Brain microvascular endothelial cell (primary cell): Measurements from ENCODE around the gene APPBP2.

ENCODE experiments used
- DNase-seq: peaks from one replicate; pipeline ENCODE4 v3.0.0-alpha.2; 2020
- H3K27ac ChIP-seq: fragments of 250-450 bp; sonication (Bioruptor Pico); 2 replicates; pipeline ENCODE4 v1.5.1; 2020; ENCODE audit warnings: mild to moderate bottlenecking, moderate library complexity
- H3K27me3 ChIP-seq: fragments of 250-450 bp; sonication (Bioruptor Pico); replicated peaks from 2 replicates; pipeline ENCODE4 v1.5.1; 2020; ENCODE audit warnings: mild to moderate bottlenecking
- H3K36me3 ChIP-seq: fragments of 250-450 bp; sonication (Bioruptor Pico); replicated peaks from 2 replicates; pipeline ENCODE4 v1.5.1; 2020; ENCODE audit warnings: mild to moderate bottlenecking
- H3K4me3 ChIP-seq: 2 replicates; pipeline ENCODE4 v1.5.1; 2011; ENCODE audit warnings: low read depth, mild to moderate bottlenecking, control low read depth, low read length, moderate library complexity
- CTCF ChIP-seq: IDR thresholded peaks from 2 replicates; pipeline ENCODE4 v1.5.1; 2011; ENCODE audit warnings: low read depth, mild to moderate bottlenecking, moderate library complexity, low read length, control low read depth, inconsistent platforms; ENCODE audit errors: missing control alignments
- in situ Hi-C: cut with HindIII; loops from 2 replicates; pipeline ENCODE4 v1.10.0; 2017; ENCODE audit warnings: low sequenced_read_pairs, low pct_ligation_motif_present

Gene APPBP2

DNA sequence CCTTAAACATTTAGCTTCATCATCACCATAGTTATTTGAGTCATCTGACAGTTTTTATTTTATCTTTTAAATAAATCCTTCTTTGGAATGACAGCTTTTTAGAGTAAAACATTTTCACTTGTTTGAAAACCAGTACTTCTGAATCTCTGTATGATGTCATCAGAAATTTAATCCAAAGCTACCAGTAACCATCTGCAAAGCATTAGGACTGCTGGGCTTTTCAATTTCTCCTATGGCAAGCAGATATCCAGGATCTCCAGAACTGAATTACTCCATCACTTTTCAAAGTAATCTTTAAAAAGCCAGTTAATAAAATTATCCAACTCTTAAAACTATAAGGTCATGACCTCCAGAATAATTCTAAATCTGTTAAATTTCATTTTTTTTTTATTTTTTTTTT, 52.3 kb downstream of the APPBP2 start:
- H3K27me3 ChIP-seq: no peaks in the 10 kb centered on the region
- no peak overlapping the region for H3K4me3 ChIP-seq
- no peak overlapping the region for H3K27ac ChIP-seq
- no peak for TF ChIP-seq CTCF
- peaks cover 11% of the 10 kb centered on the region for H3K36me3 ChIP-seq
- DNase-seq: no peak
- in situ Hi-C loops: no loop called here

GRCh38 chr17:60472449-60472848, 53.6 kb downstream of the APPBP2 start:
- in situ Hi-C loops: no loop called here
- TF ChIP-seq CTCF: no peak
- Histone ChIP-seq H3K36me3 (peaks cover 13% of the 10 kb centered on the region), H3K27ac (no peak overlapping the region), H3K27me3 (no peaks in the 10 kb centered on the region), H3K4me3 (no peak overlapping the region)
- no peak for DNase-seq

- no peak for TF ChIP-seq CTCF
- Histone ChIP-seq H3K27me3 (no peaks in the 10 kb centered on the region), H3K36me3 (peaks cover 13% of the 10 kb centered on the region), H3K27ac (no peak overlapping the region), H3K4me3 (no peak overlapping the region)
- no peak for DNase-seq
- in situ Hi-C loops: no loop called here
These were observed 54.6 kb downstream of the APPBP2 start for GRCh38 chr17:60471451-60471850.

DNA sequence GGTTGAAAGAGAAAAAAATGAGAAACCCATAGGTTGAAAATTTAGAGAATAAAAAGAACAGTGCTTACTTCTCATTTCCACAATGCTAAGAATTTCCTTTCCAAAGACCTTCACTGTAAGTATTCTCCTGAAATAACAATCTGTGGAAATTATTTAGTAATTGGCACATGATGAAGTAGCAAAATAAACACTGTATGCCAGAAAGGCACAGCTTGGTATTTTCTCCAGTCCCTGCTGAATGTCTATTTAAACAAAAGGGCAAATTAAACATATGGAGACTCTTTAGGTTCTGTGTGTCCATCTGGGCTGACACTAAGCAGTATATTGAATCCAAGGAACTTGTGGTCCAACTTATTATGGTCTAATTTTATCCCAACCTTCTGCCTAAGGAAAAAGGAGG, 57.7 kb downstream of the APPBP2 start:
- DNase-seq: no peak
- TF ChIP-seq CTCF: no peak
- H3K27me3 ChIP-seq: no peaks in the 10 kb centered on the region
- H3K36me3 ChIP-seq: peaks cover 34% of the 10 kb centered on the region
- in situ Hi-C loops: no loop called here
- no peak overlapping the region for H3K27ac ChIP-seq
- H3K4me3 ChIP-seq: no peak overlapping the region

DNA sequence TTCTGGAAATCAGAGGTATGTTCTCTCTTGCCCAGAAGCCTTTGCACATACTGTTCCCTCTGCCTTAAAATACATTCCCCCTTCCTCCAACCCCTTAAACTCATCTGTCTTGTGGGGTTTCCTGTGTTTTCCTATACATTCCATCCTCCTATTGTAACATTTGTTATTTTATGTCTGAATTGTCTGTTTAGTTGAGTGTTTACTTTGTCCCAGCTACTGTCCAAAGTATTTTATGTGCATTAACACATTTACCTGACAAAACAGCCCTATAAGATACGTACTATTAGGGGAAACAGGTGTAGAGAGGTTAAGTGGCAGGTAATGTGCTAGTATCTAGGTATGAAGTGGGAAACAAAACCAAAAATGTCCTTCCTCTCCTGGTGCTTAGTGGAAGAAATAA, 61.7 kb downstream of the APPBP2 start:
- TF ChIP-seq CTCF: no peak
- Histone ChIP-seq H3K36me3 (peaks cover 57% of the 10 kb centered on the region), H3K27me3 (no peaks in the 10 kb centered on the region), H3K27ac (no peak overlapping the region), H3K4me3 (no peak overlapping the region)
- in situ Hi-C loops: no loop called here
- DNase-seq: no peak

GRCh38 chr17:60463157-60463835, 62.7 kb downstream of the APPBP2 start:
- Histone ChIP-seq H3K27ac (no peak overlapping the region), H3K36me3 (peaks cover 64% of the 10 kb centered on the region), H3K27me3 (no peaks in the 10 kb centered on the region), H3K4me3 (no peak overlapping the region)
- DNase-seq: no peak
- no peak for TF ChIP-seq CTCF
- in situ Hi-C loops: no loop called here
